GM19324 (cell line): Measurements from ENCODE around the gene SSBP3.
A peak's percentile ranks its signal among the peaks of the same experiment; 100 is the strongest.
"Not testable (repeated sequence)": the region's sequence is repeated elsewhere in the genome, so short reads cannot be mapped to it uniquely, and the experiment has no call there.

ENCODE experiments used
- ATAC-seq: cut with Tn5 transposase; IDR thresholded peaks from one replicate; pipeline ENCODE4 v1.9.1; 2021; ENCODE audit warnings: mild to moderate bottlenecking, moderate library complexity; ENCODE audit not compliant: unreplicated experiment, low FRiP score

SSBP3 gene

GRCh38 chr1:54395281-54395934, 10.8 kb downstream of the SSBP3 start:
- no peak for ATAC-seq

GRCh38 chr1:54394104-54394503, 12.1 kb downstream of the SSBP3 start:
- ATAC-seq, result no peak

GRCh38 chr1:54392401-54392800, 13.8 kb downstream of the SSBP3 start:
- no peak for ATAC-seq

- ATAC-seq, result no peak
Measured at GRCh38 chr1:54391450-54392209, 14.6 kb downstream of the SSBP3 start.

GRCh38 chr1:54390655-54391054, 15.5 kb downstream of the SSBP3 start:
- ATAC-seq, result no peak

GRCh38 chr1:54389608-54390007, 16.6 kb downstream of the SSBP3 start:
- ATAC-seq, result not testable (repeated sequence)

GRCh38 chr1:54387419-54387818, 18.8 kb downstream of the SSBP3 start:
- ATAC-seq, result no peak

- ATAC-seq, result no peak
Measured at GRCh38 chr1:54385727-54386022, 20.5 kb downstream of the SSBP3 start.

GRCh38 chr1:54384918-54385726, 21.1 kb downstream of the SSBP3 start:
- no peak for ATAC-seq

- no peak for ATAC-seq
Measured at GRCh38 chr1:54384471-54384870, 21.7 kb downstream of the SSBP3 start.

GRCh38 chr1:54381524-54381923, 24.7 kb downstream of the SSBP3 start:
- ATAC-seq, result no peak

GRCh38 chr1:54380290-54380882, 25.8 kb downstream of the SSBP3 start:
- ATAC-seq, result no peak

GRCh38 chr1:54379555-54380289, 26.5 kb downstream of the SSBP3 start:
- ATAC-seq, result no peak

GRCh38 chr1:54378874-54379554, 27.2 kb downstream of the SSBP3 start:
- no peak for ATAC-seq

GRCh38 chr1:54378157-54378873, 27.9 kb downstream of the SSBP3 start:
- ATAC-seq, result no peak

- no peak for ATAC-seq
Measured at GRCh38 chr1:54377040-54377691, 29.0 kb downstream of the SSBP3 start.

GRCh38 chr1:54376430-54377039, 29.7 kb downstream of the SSBP3 start:
- peak; percentile 74 for ATAC-seq

GRCh38 chr1:54375712-54376429, 30.3 kb downstream of the SSBP3 start:
- no peak for ATAC-seq
